ENCODE results near the gene DYSF.

Gene DYSF

GRCh38 chr2:71472019-71472418 is 18.7 kb downstream of the DYSF start:
- TF ChIP-seq CTCF (IDR thresholded peaks at IDR 0.05; ENCODE audit: low read length, missing control alignments) = no peak
- no peak for DNase-seq (ENCODE audit: low read depth)
- no peak overlapping the region for H3K4me3 ChIP-seq (replicated peaks; ENCODE audit: low read depth, low read length)

- no peak for TF ChIP-seq CTCF (IDR thresholded peaks at IDR 0.05; ENCODE audit: low read length, missing control alignments)
- DNase-seq (ENCODE audit: low read depth) = no peak
- no peak overlapping the region for H3K4me3 ChIP-seq (replicated peaks; ENCODE audit: low read depth, low read length)
Observed at GRCh38 chr2:71473346-71474031, 20.1 kb downstream of the DYSF start.

- H3K4me3 ChIP-seq (replicated peaks; ENCODE audit: low read depth, low read length) = no peak overlapping the region
- DNase-seq (ENCODE audit: low read depth) = no peak
Observed at GRCh38 chr2:71474116-71474743, 20.9 kb downstream of the DYSF start.

GRCh38 chr2:71474744-71475397 is 21.5 kb downstream of the DYSF start:
- no peak for TF ChIP-seq CTCF (IDR thresholded peaks at IDR 0.05; ENCODE audit: low read length, missing control alignments)
- no peak overlapping the region for H3K4me3 ChIP-seq (replicated peaks; ENCODE audit: low read depth, low read length)
- no peak for DNase-seq (ENCODE audit: low read depth)

More at GRCh38 chr2:71474116-71474743, 20.9 kb downstream of the DYSF start:
- no peak for TF ChIP-seq CTCF (IDR thresholded peaks at IDR 0.05; ENCODE audit: low read length, missing control alignments)

GRCh38 chr2:71476495-71476894 is 23.1 kb downstream of the DYSF start:
- no peak overlapping the region for H3K4me3 ChIP-seq (replicated peaks; ENCODE audit: low read depth, low read length)
- TF ChIP-seq CTCF (IDR thresholded peaks at IDR 0.05; ENCODE audit: low read length, missing control alignments) = no peak
- no peak for DNase-seq (ENCODE audit: low read depth)

GRCh38 chr2:71477231-71477691 is 23.9 kb downstream of the DYSF start:
- no peak for TF ChIP-seq CTCF (IDR thresholded peaks at IDR 0.05; ENCODE audit: low read length, missing control alignments)
- H3K4me3 ChIP-seq (replicated peaks; ENCODE audit: low read depth, low read length) = no peak overlapping the region
- peak; percentile 55 for DNase-seq (ENCODE audit: low read depth)
